Upper lobe of right lung (tissue), 1 donor: ENCODE measurements around the gene TLE1. TPM values are rescaled to one million over a fixed set of nuclear protein-coding genes. Genes with fewer than 3 reads are reported as not detected.
A peak's percentile ranks its signal among the peaks of the same experiment; 100 is the strongest.

Experiments used
- ATAC-seq: fragments of 200-7000 bp; cut with Tn5 transposase; one replicate; pipeline ENCODE4 v1.9.1; 2020; ENCODE audit warnings: mild to moderate bottlenecking, moderate library complexity
- DNase-seq: peaks from one replicate; pipeline ENCODE4 v3.0.0-alpha.2; 2020
- H3K27ac ChIP-seq: fragments of 200-600 bp; one replicate; pipeline ENCODE4 v1.8.0; 2022
- H3K27me3 ChIP-seq: fragments of 200-600 bp; one replicate; pipeline ENCODE4 v1.8.0; 2022; ENCODE audit warnings: mild to moderate bottlenecking
- H3K36me3 ChIP-seq: fragments of 200-600 bp; one replicate; pipeline ENCODE4 v1.8.0; 2022
- H3K4me1 ChIP-seq: fragments of 200-600 bp; one replicate; pipeline ENCODE4 v1.8.0; 2022
- H3K4me3 ChIP-seq: fragments of 200-600 bp; one replicate; pipeline ENCODE4 v1.8.0; 2022; ENCODE audit warnings: mild to moderate bottlenecking
- H3K9me3 ChIP-seq: fragments of 200-600 bp; one replicate; pipeline ENCODE4 v1.8.0; 2022
- intact Hi-C: fragments of 100-400 bp; cut with DNase I; formaldehyde crosslinking; loops from one replicate; pipeline ENCODE4 v1.11.0; 2022
- total RNA-seq: library from RNA; stranded (reverse); fragmentation: NEBNext Ultra II Directional; extraction: Animal tissue kit (Norgen Biotek cat#: 25700); gene quantifications from one replicate; pipeline ENCODE4 v1.2.1, GENCODE V29; 2021
- TF ChIP-seq, protein P1 (sequence below): fragments of 200-600 bp; IDR thresholded peaks from one replicate; pipeline ENCODE4 v1.8.0; 2022; ENCODE audit warnings: antibody characterized with exemption
- donor health status: DM: no; HTN: yes; CAD: no; lungs with severe emphysema.

TLE1 gene
- total RNA-seq, 1 donor from 2014 or later = 19.2 TPM

DNA sequence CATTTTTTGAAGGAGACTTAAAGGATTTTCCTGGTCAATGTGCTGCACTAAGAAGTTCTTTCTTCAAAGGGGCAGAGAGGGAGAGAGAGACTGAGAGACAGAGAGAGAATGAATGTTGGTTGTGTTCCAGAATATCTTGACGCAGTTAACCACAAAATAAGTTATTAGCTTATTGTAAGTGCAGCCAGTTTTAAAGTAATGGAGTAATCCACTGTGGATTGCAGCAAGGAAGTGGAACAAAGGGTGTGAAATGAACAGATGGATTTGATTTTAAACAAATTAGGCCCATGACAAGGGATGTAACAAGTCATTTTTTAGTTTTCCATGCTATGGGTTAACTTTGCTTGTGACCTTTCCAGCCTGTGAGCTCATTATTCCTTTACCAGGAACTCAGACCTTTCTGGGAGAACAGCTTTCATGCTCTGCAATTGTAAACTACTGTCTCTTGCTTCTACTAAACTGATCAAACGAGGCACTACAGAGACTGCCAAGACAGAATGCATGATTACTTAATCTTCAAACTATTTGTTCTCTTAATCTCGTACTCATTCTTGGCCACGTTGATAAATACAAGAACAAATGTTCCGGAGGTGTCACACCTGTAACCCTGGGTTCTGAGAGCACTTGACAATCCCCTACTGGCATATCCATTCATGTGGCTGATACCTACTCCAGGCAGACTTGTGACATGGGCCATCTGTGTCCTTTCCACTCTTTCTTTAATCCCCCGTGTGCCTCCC is 131.1 kb downstream of the TLE1 start:
- ATAC-seq (peak; percentile 83), DNase-seq (no peak)
- Histone ChIP-seq H3K9me3 (no peaks in the 10 kb centered on the region), H3K4me1 (peaks cover 18% of the 10 kb centered on the region), H3K36me3 (no peaks in the 10 kb centered on the region), H3K4me3 (no peak overlapping the region), H3K27me3 (peaks cover 10% of the 10 kb centered on the region), H3K27ac (no peak overlapping the region)
- TF ChIP-seq, protein P1, sequence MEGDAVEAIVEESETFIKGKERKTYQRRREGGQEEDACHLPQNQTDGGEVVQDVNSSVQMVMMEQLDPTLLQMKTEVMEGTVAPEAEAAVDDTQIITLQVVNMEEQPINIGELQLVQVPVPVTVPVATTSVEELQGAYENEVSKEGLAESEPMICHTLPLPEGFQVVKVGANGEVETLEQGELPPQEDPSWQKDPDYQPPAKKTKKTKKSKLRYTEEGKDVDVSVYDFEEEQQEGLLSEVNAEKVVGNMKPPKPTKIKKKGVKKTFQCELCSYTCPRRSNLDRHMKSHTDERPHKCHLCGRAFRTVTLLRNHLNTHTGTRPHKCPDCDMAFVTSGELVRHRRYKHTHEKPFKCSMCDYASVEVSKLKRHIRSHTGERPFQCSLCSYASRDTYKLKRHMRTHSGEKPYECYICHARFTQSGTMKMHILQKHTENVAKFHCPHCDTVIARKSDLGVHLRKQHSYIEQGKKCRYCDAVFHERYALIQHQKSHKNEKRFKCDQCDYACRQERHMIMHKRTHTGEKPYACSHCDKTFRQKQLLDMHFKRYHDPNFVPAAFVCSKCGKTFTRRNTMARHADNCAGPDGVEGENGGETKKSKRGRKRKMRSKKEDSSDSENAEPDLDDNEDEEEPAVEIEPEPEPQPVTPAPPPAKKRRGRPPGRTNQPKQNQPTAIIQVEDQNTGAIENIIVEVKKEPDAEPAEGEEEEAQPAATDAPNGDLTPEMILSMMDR = no peak
- intact Hi-C loops = no loop called here

DNA sequence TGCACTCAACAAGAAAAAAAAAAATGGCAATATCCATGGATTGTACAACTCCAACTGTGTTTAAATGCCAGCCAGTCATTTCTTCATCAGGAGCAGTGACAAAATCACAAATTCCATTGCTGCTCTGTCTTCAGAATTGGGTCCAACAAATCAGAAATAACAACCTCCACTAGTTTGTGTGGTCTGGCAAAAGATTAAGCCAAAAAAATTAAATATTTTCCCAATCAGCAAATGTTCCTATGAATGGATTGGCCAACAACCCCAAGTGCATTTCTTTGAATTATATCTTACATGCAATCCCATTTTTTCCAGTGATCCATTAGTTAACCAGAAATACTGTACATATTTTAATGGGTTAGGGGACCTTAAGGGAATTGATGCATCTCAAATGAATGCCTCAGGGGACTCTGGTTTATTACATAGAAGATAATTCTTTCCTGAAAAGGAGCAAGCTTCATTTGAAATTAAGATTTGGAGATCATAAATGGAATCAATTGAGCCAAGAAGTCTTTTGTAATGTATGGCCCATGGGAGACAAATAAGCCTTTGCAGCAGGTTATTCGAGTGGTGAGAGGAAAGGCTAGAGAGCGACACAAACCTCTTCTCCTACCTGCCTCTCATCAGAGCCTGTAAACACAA is 131.8 kb downstream of the TLE1 start:
- ATAC-seq = no peak
- H3K4me1 ChIP-seq = peaks cover 18% of the 10 kb centered on the region
- H3K27ac ChIP-seq = no peak overlapping the region
- no peak overlapping the region for H3K4me3 ChIP-seq
- H3K27me3 ChIP-seq = peaks cover 10% of the 10 kb centered on the region
- TF ChIP-seq, protein P1 = no peak
- intact Hi-C loops = no loop called here
- no peak for DNase-seq
- H3K36me3 ChIP-seq = no peaks in the 10 kb centered on the region
- H3K9me3 ChIP-seq = no peaks in the 10 kb centered on the region

DNA sequence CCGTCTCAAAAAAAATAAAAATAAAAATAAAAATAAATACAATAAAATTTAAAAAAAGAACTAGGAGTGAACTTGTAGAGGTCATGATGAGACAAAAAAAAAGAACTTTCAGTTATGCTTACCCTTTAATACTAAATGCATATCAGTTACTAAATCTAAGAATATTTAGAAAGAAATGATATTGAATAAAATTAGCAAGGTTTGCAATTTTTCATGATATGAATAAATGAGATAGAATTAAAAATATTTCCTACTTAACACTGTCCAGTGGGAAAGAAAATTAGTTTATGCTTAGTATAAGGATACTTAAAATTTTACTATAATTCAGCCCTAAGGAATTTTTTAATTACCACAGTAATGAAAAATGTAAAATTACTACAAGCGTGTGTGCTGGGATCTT is 132.4 kb downstream of the TLE1 start:
- TF ChIP-seq, protein P1 = no peak
- ATAC-seq (no peak), DNase-seq (no peak)
- peaks cover 18% of the 10 kb centered on the region for H3K4me1 ChIP-seq
- H3K4me3 ChIP-seq = no peak overlapping the region
- no peak overlapping the region for H3K27ac ChIP-seq
- peaks cover 10% of the 10 kb centered on the region for H3K27me3 ChIP-seq
- intact Hi-C loops = no loop called here
- H3K9me3 ChIP-seq = no peaks in the 10 kb centered on the region
- no peaks in the 10 kb centered on the region for H3K36me3 ChIP-seq

DNA sequence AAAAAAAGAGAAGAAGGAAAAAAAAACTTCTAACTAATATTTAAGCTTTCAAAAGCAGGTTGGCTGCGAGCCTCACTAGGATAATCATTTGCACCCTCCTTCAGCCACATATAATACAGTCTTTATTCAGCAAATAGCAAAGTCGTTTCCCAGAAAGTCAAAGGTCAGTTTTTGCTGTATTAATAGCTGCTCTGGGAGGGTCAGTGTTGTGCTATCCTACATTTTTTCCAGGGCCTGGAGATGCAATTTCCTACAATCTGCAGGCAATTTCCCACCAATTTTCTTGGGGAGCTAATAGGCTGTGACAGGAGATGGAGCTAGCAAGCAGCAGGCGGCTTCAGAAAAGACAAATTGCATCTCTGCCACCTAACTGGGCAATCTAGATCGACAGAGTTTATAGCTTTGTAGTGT is 136.8 kb downstream of the TLE1 start:
- DNase-seq = no peak
- peaks cover under 1% of the 10 kb centered on the region for H3K4me1 ChIP-seq

DNA sequence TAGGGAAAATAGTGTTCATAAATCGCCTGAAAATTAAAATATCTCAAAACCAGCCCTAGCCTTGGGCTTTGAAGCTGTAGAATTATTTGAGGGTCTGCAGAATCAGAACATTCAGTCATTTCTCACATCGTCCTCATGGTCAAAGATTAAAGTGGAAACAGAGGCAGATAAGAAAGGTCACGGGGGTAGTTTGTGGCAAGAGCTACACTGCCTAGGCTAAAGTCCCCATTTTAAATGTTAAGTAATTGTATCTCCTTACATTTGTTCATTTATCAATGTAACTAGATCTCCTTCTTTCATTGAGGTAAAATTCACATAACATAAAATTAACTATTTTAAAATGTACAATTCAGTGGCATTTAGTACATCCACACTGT is 139.2 kb downstream of the TLE1 start:
- Histone ChIP-seq H3K36me3 (no peaks in the 10 kb centered on the region), H3K27me3 (peaks cover 13% of the 10 kb centered on the region), H3K4me1 (no peaks in the 10 kb centered on the region), H3K4me3 (no peak overlapping the region), H3K9me3 (no peaks in the 10 kb centered on the region), H3K27ac (no peak overlapping the region)
- ATAC-seq (no peak), DNase-seq (no peak)
- intact Hi-C loops = no loop called here
- TF ChIP-seq, protein P1 = no peak

More for the DNA sequence above, 136.8 kb downstream of the TLE1 start:
- Histone ChIP-seq H3K9me3 (no peaks in the 10 kb centered on the region), H3K4me3 (no peak overlapping the region), H3K36me3 (no peaks in the 10 kb centered on the region), H3K27me3 (peaks cover 20% of the 10 kb centered on the region), H3K27ac (no peak overlapping the region)
- intact Hi-C loops = no loop called here
- no peak for ATAC-seq
- TF ChIP-seq, protein P1 = no peak
